T-cell (primary cell): ENCODE measurements around the gene HPN. TPM values are rescaled to one million over a fixed set of nuclear protein-coding genes. Genes with fewer than 3 reads are reported as not detected.
"Not testable (repeated sequence)": the region's sequence is repeated elsewhere in the genome, so short reads cannot be mapped to it uniquely, and the experiment has no call there.

Experiments
- ATAC-seq, 4 experiments: fragments of 200-7000 bp in 3 of 4; fragments of 150-1000 bp in 1 of 4; cut with Tn5 transposase; replicated peaks in 1 of 4; 1 replicate in 3 of 4; 2 replicates in 1 of 4; pipeline ENCODE4 v1.10.0; 2021; ENCODE audit warnings: moderate library complexity in 3 of 4, mild to moderate bottlenecking in 2 of 4, moderate number of reproducible peaks in 1 of 4
- CTCF ChIA-PET, 2 donors: fragments of 300-600 bp; sonication (Branson Sonifier 250); formaldehyde crosslinking; loops; one replicate each; lab custom pipeline; 2022; ENCODE audit warnings: antibody characterized with exemption in 2 of 2; lab: Charles Lee
- POLR2A ChIA-PET, 2 donors: fragments of 300-600 bp; sonication (Branson Sonifier 250); formaldehyde crosslinking; loops; one replicate each; lab custom pipeline; 2022; ENCODE audit warnings: antibody characterized with exemption in 2 of 2; lab: Charles Lee
- DNase-seq, 35 experiments: peaks; one replicate each; pipeline versions ENCODE4 v3.0.0 to v3.0.0-alpha.2; 2013 to 2023
- H3K27ac ChIP-seq: one replicate; pipeline ENCODE4 v1.5.1; 2013; ENCODE audit warnings: low read length
- H3K27me3 ChIP-seq, 2 experiments: replicated peaks in 1 of 2; 1 replicate in 1 of 2; 2 replicates in 1 of 2; pipeline versions ENCODE4 v1.6.1 to v1.7.0; 2013; ENCODE audit warnings: low read length in 1 of 2, mixed read lengths in 1 of 2; ENCODE audit not compliant: control insufficient read depth in 2 of 2, insufficient read depth in 2 of 2; ENCODE audit errors: extremely low read depth in 1 of 2
- H3K36me3 ChIP-seq, 2 donors: 1 replicate in 1 of 2; 2 replicates in 1 of 2; pipeline versions ENCODE4 v1.6.1 to v1.7.0; 2013; ENCODE audit warnings: low read length in 1 of 2; ENCODE audit not compliant: control insufficient read depth in 2 of 2, insufficient read depth in 1 of 2; ENCODE audit errors: extremely low read depth in 1 of 2
- H3K4me1 ChIP-seq, 2 experiments: 1 replicate in 1 of 2; 2 replicates in 1 of 2; pipeline versions ENCODE4 v1.6.1 to v1.7.0; 2013; ENCODE audit warnings: low read length in 2 of 2, mixed read lengths in 1 of 2; ENCODE audit not compliant: insufficient read depth in 2 of 2, control insufficient read depth in 1 of 2; ENCODE audit errors: extremely low read depth in 1 of 2
- H3K4me3 ChIP-seq, 2 donors: 1 replicate in 1 of 2; 2 replicates in 1 of 2; pipeline versions ENCODE4 v1.5.1 to v1.7.0; 2013; ENCODE audit warnings: mild to moderate bottlenecking in 2 of 2, low read length in 1 of 2, moderate library complexity in 1 of 2; ENCODE audit not compliant: control insufficient read depth in 1 of 2; ENCODE audit errors: extremely low read depth in 1 of 2
- H3K9me3 ChIP-seq: 2 replicates; pipeline ENCODE4 v1.7.0; 2013
- H3K27ac Mint-ChIP-seq, 2 donors: one replicate each; pipeline ENCODE4 v1.8.0; 2020 to 2021; ENCODE audit warnings: mild to moderate bottlenecking in 2 of 2, mixed read lengths in 2 of 2
- H3K27me3 Mint-ChIP-seq, 2 donors: one replicate each; pipeline ENCODE4 v1.8.0; 2021 to 2022; ENCODE audit warnings: mixed read lengths in 2 of 2
- H3K36me3 Mint-ChIP-seq: one replicate; pipeline ENCODE4 v1.8.0; 2021; ENCODE audit warnings: mixed read lengths
- H3K4me1 Mint-ChIP-seq, 3 donors: one replicate each; pipeline ENCODE4 v1.8.0; 2020 to 2022; ENCODE audit warnings: mixed read lengths in 3 of 3, mild to moderate bottlenecking in 1 of 3
- H3K4me3 Mint-ChIP-seq, 3 donors: one replicate each; pipeline ENCODE4 v1.8.0; 2020 to 2022; ENCODE audit warnings: mild to moderate bottlenecking in 3 of 3, mixed read lengths in 3 of 3, moderate library complexity in 3 of 3
- H3K9me3 Mint-ChIP-seq, 3 donors: one replicate each; pipeline ENCODE4 v1.8.0; 2020 to 2022; ENCODE audit warnings: mixed read lengths in 3 of 3
- WGBS: methylation state at CpG from one replicate; pipeline ENCODE4 v1.1.5; 2013; ENCODE audit warnings: missing lambda C conversion rate; ENCODE audit not compliant: insufficient coverage; 5-methylcytosine and 5-hydroxymethylcytosine counted together
- total RNA-seq, 35 experiments: library from RNA in 6 of 35; stranded (reverse) in 6 of 35; fragments of 120-200 nt in 1 of 35; gene quantifications; one replicate each; pipeline versions ENCODE4 v1.2.1 to v1.2.4 and lab custom pipeline; 2013 to 2026

The HPN gene
- total RNA-seq, 5 donors from 2014 or later (not counting 1 experiment from before 2014, with no cell fraction given) = 0.41 to 0.51 (median 0.46) TPM; not detected in 2

DNA sequence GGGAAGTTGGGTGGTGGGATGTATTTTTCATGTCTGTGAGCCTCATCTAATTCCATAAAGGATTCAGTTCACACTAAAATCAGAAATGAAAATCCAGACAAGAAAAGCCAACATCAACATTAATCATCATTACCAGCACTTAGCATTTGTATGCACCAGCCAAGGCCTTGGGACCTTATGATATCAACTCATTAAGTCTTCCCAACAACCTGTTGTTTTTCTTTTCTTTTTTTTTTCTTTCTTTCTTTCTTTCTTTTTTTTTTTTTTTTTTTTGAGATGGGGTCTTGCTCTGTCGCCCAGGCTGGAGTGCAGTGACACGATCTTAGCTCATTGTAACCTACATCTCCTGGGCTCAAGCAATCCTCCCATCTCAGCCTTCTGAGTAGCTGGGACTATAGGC is 9.1 kb downstream of the HPN start:
- DNase-seq, H3K4me1 Mint-ChIP-seq, H3K4me3 Mint-ChIP-seq, H3K4me3 ChIP-seq, H3K4me1 ChIP-seq, H3K27ac ChIP-seq, ATAC-seq, H3K9me3 ChIP-seq, POLR2A ChIA-PET, H3K27ac Mint-ChIP-seq, H3K9me3 Mint-ChIP-seq, H3K36me3 Mint-ChIP-seq, H3K27me3 Mint-ChIP-seq, H3K36me3 ChIP-seq: not testable (repeated sequence)
- CTCF ChIA-PET = interaction anchor here (0.5 to 0.7 kb wide), 3 partner anchors 17 to 1086 kb away, joined by 3 to 6 read pairs (median 5); no protein-coding TSS in a partner anchor
- no CpG with 5 or more reads among the region's 2 CpGs for WGBS
- H3K27me3 ChIP-seq = peaks cover 0 to 12% of the 10 kb centered on the region in 2 experiments

DNA sequence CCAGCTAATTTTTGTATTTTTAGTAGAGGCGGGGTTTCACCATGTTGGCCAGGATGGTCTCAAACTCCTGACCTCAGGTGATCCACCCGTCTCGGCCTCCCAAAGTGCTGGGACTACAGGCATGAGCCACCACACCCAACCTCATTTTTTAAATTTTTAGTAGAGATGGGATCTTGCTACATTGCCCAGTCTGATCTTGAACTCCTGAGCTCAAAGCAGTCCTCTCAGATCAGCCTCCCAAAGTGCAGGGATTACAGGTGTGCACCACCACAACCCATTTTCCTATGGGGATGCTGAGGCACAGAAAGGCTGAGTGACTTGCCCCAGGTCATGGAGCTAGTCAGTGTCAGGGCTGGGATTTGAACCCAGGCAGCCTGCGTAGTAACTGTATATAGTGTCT is 9.7 kb downstream of the HPN start:
- H3K9me3 Mint-ChIP-seq, POLR2A ChIA-PET, H3K27me3 Mint-ChIP-seq, H3K27ac Mint-ChIP-seq, ATAC-seq, H3K36me3 ChIP-seq, H3K4me3 Mint-ChIP-seq, H3K9me3 ChIP-seq, DNase-seq, H3K4me1 ChIP-seq, H3K4me3 ChIP-seq, H3K36me3 Mint-ChIP-seq, H3K27ac ChIP-seq: not testable (repeated sequence)
- WGBS = 90% methylated on average over 1 of the region's 4 CpGs
- peaks cover 0 to 12% of the 10 kb centered on the region in 2 experiments for H3K27me3 ChIP-seq
- CTCF ChIA-PET = interaction anchor here (0.5 to 0.7 kb wide), 4 partner anchors 16 to 1087 kb away, joined by 3 to 6 read pairs (median 4); no protein-coding TSS in a partner anchor
- H3K4me1 Mint-ChIP-seq = peaks cover 0 to 12% (median 0%) of the 10 kb centered on the region in 3 donors

DNA sequence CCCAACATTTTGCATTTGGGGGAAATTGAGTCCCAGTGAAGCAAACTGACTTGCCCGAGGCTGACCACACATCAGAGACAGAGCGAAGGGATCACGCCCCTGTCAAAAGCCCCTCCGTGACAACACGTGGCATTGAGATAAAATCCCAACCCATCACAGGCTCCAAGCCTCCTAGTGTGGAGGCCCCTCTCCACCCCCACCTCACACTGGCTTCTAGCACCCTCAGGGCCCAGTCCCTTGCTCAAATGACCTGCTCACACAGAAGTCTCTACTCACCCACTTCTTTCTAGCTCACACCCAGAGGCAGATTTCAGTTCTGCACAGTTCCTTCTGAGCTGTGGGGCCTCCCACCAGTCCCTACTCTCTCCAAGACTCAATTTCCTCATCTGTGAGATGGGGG is 10.3 kb downstream of the HPN start:
- no peak overlapping the region for H3K4me3 Mint-ChIP-seq
- 93% methylated on average over 5 of the region's 5 CpGs for WGBS
- Histone ChIP-seq H3K9me3 (no peaks in the 10 kb centered on the region), H3K4me3 (no peak overlapping the region), H3K27ac (no peak overlapping the region), H3K27me3 (peaks cover 0 to 15% of the 10 kb centered on the region in 2 experiments), H3K4me1 (no peaks in the 10 kb centered on the region), H3K36me3 (no peaks in the 10 kb centered on the region)
- CTCF ChIA-PET = interaction anchor here in 1 of 2 donors (0.6 kb wide), 1 partner anchor 552 kb away, joined by 3 read pairs; no protein-coding TSS in a partner anchor
- H3K9me3 Mint-ChIP-seq = no peaks in the 10 kb centered on the region
- DNase-seq (no peak), ATAC-seq (no peak)
- H3K27ac Mint-ChIP-seq = no peak overlapping the region
- H3K4me1 Mint-ChIP-seq = peaks cover 0 to 12% (median 0%) of the 10 kb centered on the region in 3 donors
- H3K36me3 Mint-ChIP-seq = no peaks in the 10 kb centered on the region
- POLR2A ChIA-PET = no interaction called here
- peaks cover 2 to 5% of the 10 kb centered on the region in 2 donors for H3K27me3 Mint-ChIP-seq

DNA sequence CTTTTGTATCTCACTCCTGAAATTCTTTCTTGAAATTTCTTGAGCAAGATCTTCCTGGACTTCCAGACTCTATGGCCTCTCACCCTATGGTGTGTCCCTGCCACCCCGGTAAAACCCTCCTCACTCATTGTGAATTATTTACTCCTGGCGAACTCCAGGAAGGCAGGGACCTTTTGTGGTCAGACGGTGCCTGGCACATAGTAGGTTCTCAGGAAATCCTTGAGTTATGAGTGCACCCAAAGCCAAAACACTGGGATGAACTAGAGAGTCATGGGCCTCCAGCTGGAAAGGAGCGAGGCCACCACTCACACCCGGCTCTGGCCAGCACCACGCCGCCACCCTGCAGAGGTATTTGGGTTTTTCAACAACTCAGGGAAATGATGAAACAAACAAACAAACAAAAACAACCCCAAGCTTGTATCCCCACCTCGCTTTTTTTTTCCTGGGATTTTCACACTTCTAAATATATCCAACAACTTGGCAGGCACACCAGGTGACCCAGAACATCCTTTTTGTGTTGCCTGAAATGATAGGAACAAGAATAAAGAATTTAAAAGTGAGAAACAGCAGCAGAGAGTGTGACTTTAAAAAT is 11.2 kb downstream of the HPN start:
- Mint-ChIP-seq H3K9me3 (no peaks in the 10 kb centered on the region), H3K27me3 (peaks cover 2 to 5% of the 10 kb centered on the region in 2 donors), H3K36me3 (no peaks in the 10 kb centered on the region), H3K27ac (no peak overlapping the region), H3K4me1 (peaks cover 0 to 10% (median 0%) of the 10 kb centered on the region in 3 donors), H3K4me3 (no peak overlapping the region)
- POLR2A ChIA-PET = no interaction called here
- Histone ChIP-seq H3K27ac (no peak overlapping the region), H3K27me3 (peaks cover 0 to 15% of the 10 kb centered on the region in 2 experiments), H3K4me1 (no peaks in the 10 kb centered on the region), H3K4me3 (no peak overlapping the region), H3K9me3 (no peaks in the 10 kb centered on the region), H3K36me3 (no peaks in the 10 kb centered on the region)
- 83% methylated on average over 3 of the region's 8 CpGs for WGBS
- no peak for ATAC-seq
- no peak for DNase-seq
- CTCF ChIA-PET = interaction anchor here in 1 of 2 donors (0.5 kb wide), 1 partner anchor 23 kb away, joined by 3 read pairs; no protein-coding TSS in a partner anchor

DNA sequence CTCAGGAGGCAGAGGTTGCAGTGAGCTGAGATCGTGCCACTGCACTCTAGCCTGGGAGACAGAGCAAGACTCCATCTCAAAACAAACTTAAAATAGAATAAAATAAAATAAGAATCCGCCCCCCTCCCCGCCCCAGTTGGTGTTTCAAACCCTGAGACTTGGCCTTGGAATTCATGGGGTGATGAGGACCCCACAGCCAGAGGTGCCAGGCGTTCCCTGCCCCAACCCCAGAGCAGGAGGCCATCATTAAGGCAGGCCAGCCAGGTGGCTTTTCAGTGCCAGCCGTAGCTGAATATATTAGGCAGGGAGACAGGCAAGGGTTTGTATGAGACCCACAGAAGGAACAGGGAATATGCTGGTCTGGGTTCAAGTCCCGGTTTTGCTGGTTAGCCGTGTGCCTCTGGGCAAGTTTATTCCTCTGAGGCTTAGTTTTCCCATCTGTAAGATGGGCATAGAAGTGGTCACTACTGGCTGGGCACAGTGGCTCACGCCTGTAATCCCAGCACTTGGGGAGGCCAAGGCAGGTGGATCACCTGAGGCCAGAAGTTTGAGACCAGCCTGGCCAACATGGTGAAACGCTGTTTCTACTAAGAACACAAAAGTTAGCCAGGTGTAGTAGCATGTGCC is 12.3 kb downstream of the HPN start:
- Mint-ChIP-seq H3K4me1 (peaks cover 0 to 6% (median 0%) of the 10 kb centered on the region in 3 donors), H3K9me3 (no peaks in the 10 kb centered on the region), H3K36me3 (no peaks in the 10 kb centered on the region), H3K4me3 (no peak overlapping the region), H3K27ac (no peak overlapping the region), H3K27me3 (peaks cover 2 to 5% of the 10 kb centered on the region in 2 donors)
- no peak for ATAC-seq
- Histone ChIP-seq H3K9me3 (no peaks in the 10 kb centered on the region), H3K36me3 (no peaks in the 10 kb centered on the region), H3K4me1 (no peaks in the 10 kb centered on the region), H3K27me3 (peaks cover 0 to 15% of the 10 kb centered on the region in 2 experiments), H3K27ac (no peak overlapping the region), H3K4me3 (no peak overlapping the region)
- DNase-seq = no peak
- ChIA-PET CTCF (interaction anchor here in 1 of 2 donors (0.6 kb wide), 1 partner anchor 581 kb away, joined by 5 read pairs; no protein-coding TSS in a partner anchor), POLR2A (no interaction called here)
- WGBS = 70% methylated on average over 6 of the region's 9 CpGs

DNA sequence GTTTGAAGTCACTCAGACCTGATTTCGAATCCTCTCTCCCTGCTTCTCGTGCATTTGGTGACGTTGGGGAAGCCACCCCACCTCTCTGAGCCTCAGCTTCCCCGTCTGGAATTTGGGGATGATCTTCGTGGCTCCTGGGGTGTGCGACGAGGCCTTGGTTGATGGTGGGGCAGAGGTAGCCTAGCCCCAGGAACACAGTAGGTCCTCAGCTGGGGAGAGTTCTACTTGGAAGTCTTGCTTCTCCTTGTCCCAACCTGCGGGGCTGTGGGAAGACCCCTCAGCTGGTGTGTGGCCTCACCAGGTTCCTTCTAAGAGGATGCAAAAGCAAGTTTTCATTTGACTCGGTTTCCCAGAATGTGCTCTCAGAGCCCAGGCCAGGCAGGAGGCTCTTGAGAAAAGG is 13.1 kb downstream of the HPN start:
- CTCF ChIA-PET = interaction anchor here (0.6 to 1.0 kb wide), 3 partner anchors 11 to 580 kb away, joined by 4 to 6 read pairs (median 5); no protein-coding TSS in a partner anchor
- POLR2A ChIA-PET = no interaction called here

More for the DNA sequence above, 13.1 kb downstream of the HPN start:
- no peak for ATAC-seq
- 55% methylated on average over 2 of the region's 9 CpGs for WGBS
- Mint-ChIP-seq H3K27me3 (peaks cover 2 to 5% of the 10 kb centered on the region in 2 donors), H3K4me1 (peaks cover 0 to 6% (median 0%) of the 10 kb centered on the region in 3 donors), H3K9me3 (no peaks in the 10 kb centered on the region), H3K4me3 (no peak overlapping the region), H3K36me3 (no peaks in the 10 kb centered on the region), H3K27ac (no peak overlapping the region)
- no peaks in the 10 kb centered on the region for H3K9me3 ChIP-seq
- no peaks in the 10 kb centered on the region for H3K36me3 ChIP-seq
- H3K4me1 ChIP-seq = no peaks in the 10 kb centered on the region
- H3K27me3 ChIP-seq = peaks cover 0 to 21% of the 10 kb centered on the region in 2 experiments
- no peak overlapping the region for H3K4me3 ChIP-seq
- DNase-seq = no peak
- no peak overlapping the region for H3K27ac ChIP-seq
